T47D (cell line): ENCODE measurements around the gene UQCRC1.

Source experiments
- DNase-seq, 2 experiments: peaks; one replicate each; pipeline versions ENCODE4 v3.0.0 to v3.0.0-alpha.2; 2011 to 2012; ENCODE audit warnings: low read depth in 1 of 2, low spot score in 1 of 2
- JUND ChIP-seq: IDR thresholded peaks from 2 replicates; pipeline ENCODE4 v1.6.1; 2012; ENCODE audit warnings: low read depth
- in situ Hi-C: cut with HindIII; loops from 2 replicates; pipeline ENCODE4 v1.10.0; 2016; ENCODE audit warnings: low sequenced_read_pairs, low pct_unique_long_range_greater_than_20kb

Gene UQCRC1

DNA sequence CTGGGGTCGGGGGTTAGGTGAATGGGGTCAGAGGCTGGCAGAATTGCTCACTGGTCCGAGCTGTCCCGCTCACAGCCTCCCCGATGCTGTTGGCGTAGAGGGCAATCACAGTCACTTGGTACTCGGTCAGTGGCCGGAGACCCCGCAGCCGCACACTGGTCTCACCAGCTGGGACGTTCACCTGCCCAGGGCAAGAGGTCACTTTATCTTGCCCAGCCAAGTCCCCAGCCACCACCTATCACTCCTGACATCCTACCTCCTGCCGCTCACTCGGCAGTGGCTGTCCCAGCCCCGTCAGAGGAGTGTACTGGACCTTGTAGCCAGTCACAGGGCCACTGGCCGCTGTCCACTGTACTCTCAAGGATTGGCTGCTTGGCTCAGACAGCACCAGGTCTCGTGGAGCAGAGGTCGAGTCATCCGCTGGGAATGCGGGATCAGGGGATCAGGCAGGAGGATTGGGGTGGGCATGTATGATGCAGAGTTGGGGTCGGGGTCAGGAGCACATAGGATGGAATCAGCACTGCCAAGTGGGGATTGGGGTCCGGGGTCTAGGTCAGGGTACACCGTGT is 16.8 kb downstream of the UQCRC1 start:
- no peak for DNase-seq
- no peak for TF ChIP-seq JUND

DNA sequence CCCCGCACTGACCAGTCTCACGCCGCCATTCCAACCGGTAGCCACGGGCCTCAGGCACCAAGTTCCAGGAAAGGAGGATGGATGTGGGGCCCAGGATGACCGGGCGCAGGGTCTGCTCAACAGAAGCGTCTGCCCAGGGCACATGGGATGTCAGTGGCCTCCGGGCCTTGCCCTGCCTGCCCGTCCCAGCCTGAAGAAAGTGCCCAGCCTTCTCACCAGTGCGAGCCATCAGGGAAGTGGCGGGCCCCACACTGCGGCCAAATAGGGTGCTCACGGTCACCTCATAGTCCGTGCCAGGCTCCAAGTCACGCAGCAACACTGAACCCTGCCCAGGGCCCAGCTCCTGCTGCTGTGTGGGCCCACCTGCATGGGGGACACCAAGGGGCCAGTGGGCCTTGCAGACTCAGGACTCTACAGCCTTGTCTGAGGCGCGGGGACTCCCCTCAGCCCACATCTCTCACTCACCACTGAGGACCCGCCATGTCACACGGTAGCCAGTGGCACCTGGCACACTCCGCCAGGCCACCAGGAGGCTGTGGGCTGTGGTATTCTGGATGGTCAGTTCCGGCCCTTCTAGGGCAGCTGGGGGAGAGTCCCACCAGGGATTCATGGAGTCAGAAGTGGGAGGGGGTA is 17.4 kb downstream of the UQCRC1 start:
- in situ Hi-C loops = no loop called here
- DNase-seq = no peak
- no peak for TF ChIP-seq JUND

More for the DNA sequence above, 16.8 kb downstream of the UQCRC1 start:
- in situ Hi-C loops = no loop called here

DNA sequence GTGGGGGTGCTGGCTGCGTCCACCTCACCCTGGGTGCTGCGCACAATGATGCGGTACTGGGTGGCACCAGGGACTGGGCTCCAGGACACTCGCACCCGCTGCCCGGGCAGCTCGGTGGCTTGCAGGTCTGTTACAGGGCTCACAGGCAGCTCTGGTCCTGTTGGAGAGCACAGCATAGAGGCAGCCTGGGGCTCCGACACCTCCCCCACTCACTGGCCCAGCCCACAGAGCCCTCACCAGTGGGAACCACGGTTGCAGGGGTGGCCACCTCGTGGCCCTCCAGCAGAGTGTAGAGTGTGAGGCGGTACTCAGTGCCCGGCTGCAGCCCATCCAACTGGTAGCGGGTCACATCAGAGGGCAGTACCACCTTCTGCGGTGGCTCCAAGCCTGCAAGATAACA is 18.0 kb downstream of the UQCRC1 start:
- DNase-seq = no peak
- TF ChIP-seq JUND = no peak

DNA sequence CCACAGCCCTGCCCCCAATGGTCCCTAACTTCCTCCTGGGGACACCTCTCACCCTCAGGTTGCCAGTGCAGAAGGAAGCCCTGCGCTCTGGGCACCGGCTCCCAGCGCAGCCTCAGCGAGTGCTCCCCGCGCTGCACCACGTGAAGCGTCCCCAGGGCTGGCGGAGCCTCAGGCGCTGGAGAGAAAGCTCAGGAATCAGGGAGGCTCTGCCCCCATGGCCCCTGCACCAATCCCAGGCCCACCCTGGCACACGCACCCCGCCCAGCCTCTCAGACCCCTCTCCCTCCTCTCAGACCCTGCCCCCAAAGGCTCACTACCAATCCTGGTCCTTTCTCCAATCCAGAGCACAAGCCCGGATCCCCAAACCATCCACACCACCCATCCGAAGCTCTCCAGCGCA is 21.2 kb downstream of the UQCRC1 start:
- no peak for DNase-seq
- no peak for TF ChIP-seq JUND
- in situ Hi-C loops = no loop called here

More for the DNA sequence above, 18.0 kb downstream of the UQCRC1 start:
- in situ Hi-C loops = no loop called here

DNA sequence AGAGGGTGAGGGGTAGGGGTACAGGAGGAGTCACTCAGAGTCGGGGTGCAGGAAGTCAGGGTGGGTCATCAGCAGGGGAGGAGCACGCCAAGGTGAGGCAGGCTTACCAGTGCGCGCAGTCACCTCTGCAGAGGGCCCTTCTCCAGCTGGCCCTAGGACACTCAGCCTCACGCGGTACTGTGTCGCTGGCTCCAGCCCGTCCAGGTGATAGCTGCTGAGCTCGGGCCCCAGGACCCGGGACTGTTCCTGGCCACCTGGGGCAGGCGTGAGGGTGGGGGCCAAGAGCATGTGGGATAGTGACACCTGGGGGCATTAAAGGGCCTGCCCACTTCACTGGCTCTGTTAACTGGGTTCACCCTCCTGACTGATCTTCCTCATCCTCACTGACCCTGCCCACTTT is 21.8 kb downstream of the UQCRC1 start:
- DNase-seq = no peak
- in situ Hi-C loops = no loop called here
- no peak for TF ChIP-seq JUND

DNA sequence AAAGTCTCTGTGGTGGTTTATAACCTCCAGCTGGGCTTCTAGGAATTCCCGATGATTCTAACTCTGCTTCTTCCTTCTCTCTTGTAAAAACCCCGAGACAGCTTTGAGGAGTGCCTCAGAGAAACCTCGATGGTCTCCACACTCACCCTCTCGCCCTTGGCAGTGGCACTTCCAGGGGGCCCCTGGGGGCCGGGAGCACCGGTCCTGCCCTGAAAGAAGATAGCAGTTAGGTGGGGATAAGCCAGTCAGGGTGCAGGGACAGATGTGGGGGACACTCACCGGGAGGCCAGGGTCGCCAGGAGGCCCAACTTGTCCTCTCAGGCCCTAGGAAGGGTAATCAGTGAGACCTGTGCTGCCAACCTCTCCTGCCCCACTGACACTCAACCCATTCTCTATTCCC is 24.0 kb downstream of the UQCRC1 start:
- TF ChIP-seq JUND = no peak
- no peak for DNase-seq
- in situ Hi-C loops = no loop called here

DNA sequence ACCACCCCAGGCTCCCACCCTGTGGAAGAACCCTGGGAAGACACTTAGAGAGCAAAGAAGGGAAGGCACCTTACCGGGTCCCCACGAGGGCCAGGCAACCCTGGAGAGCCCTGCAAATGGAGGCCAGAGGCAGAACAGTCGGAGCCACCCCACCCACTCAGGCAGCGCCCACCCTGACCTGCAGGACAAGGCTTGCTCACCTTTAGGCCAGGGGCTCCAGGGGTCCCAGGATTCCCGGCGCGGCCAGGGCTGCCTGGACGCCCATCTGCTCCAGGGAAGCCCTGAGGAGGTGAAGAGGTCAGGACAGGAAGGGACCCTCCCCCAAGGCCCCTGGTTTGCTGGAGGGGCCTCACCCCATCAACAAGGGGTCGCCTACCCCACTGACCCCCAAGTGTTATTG is 24.6 kb downstream of the UQCRC1 start:
- no peak for DNase-seq
- in situ Hi-C loops = no loop called here
- TF ChIP-seq JUND = no peak

DNA sequence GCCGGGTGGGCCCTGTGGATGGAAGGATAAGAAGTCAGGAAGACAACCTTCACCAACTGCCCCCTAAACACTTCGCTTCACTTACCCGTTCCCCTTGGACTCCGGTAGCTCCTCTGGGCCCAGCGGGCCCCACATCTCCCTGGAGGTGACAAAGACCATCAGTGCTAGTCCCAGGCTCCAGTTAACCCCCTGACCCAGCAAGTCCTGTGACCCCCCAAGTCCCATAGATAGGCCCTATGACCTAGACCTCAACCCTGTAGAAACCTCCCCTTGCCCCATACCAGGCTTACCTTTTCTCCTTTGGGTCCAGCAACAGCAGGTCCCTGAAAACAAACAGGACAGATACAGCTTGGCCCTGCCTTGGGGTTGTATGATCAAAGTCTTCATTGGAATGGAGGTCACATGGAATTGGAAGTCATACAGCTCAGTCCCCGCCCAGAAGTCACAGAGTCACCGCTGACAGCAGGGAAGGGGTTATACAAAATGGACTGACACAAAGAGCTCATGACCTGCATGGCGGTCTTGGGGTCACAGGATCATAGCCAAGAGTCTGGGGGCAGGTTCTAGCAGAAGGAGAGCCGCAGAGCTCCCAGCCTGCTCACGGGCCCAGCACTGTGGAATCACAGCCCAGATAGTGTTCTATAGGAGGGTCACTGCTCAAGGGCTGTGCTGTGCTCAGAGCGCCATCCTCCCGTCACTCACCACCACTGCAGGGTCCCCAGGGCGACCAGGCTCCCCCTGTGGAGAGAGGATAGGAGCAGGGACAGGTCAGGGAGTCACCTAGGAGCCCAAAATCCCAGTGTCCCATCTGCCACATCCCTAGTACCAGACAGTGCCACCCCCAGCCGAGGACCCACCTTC is 27.6 kb downstream of the UQCRC1 start:
- TF ChIP-seq JUND = no peak
- no peak for DNase-seq
- in situ Hi-C loops = no loop called here

DNA sequence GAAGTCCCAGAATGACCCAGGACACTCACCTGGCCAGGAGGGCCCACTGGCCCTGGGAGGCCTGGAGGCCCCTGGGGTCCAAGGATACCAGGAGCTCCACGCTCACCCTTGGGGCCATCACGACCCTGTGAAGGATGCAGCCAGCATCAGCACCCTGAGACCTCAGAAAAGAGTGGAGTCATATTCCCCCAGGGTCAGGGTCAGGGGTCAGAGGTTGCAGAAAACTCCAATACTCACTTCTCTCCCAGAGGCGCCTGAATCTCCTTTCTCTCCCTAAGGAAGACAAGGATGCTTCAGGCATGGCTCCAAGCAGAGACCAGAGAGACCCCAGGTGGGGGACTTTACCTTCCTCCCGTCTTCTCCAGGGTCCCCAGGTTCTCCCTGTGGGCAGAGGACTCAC is 32.8 kb downstream of the UQCRC1 start:
- no peak for TF ChIP-seq JUND
- in situ Hi-C loops = no loop called here
- DNase-seq = no peak

DNA sequence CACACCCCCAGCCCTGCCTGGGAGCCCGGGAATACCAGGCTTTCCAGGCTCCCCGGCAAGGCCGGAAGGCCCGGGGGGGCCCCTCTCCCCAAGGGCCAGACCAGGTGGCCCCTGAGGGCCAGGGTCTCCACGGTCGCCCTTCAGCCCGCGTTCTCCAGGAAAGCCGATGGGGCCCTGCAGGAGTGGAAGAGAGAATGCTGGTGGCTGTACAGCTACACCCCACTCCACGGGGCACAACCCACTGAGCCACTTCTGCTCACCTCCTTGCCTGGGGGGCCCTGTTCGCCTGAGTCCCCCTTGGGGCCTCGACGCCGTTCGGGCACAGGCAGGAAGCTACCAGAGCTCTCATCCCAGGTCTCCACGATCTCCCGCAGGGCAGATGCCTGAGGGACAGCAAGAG is 34.1 kb downstream of the UQCRC1 start:
- DNase-seq = no peak
- TF ChIP-seq JUND = no peak
- in situ Hi-C loops = no loop called here

DNA sequence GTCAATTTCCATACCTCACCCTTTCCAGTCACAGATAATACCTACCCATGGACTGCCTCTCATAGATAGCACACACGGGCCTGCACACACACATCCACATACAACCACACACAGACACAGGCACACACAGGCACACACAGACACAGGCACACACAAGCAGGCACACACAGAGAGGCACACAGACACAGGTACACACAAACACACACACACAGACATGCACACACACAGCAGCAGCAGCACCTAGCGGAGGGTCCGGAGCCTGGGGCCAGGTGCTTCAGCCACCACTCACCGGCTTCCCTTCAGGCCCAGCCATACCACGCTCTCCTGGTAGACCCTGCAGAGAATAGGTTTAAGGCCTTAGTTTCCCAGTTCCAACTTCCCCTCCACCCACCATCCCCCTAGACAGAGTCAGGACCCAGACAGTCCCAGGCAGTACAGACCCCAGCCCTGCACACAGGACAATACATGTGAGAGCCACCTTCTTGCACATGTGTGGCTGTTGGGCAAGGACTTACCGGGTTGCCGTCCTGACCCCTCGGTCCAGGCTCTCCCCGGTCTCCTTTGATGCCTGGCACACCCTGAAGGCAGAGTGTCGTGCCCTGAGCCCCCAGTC is 35.4 kb downstream of the UQCRC1 start:
- DNase-seq = no peak
- TF ChIP-seq JUND = no peak
- in situ Hi-C loops = no loop called here

DNA sequence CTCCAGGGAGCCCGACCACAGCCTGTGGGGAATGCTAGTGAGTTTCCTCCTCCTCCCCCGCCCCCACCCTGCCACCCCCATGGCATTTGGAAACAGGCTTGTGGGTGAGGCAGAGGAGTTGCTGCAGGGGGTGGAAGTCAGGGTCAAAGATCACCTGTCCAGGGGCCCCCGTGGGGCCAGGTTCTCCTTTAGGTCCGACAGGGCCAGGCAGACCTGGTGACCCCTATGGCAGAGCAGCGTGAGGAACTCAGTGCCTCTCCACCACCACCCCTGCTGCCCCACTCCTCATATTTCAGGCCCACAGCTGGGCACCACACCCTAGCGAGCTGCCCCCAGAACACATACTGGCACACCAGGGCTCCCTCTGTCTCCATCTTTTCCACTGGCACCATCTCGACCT is 36.9 kb downstream of the UQCRC1 start:
- TF ChIP-seq JUND = no peak
- DNase-seq = no peak
- in situ Hi-C loops = no loop called here

DNA sequence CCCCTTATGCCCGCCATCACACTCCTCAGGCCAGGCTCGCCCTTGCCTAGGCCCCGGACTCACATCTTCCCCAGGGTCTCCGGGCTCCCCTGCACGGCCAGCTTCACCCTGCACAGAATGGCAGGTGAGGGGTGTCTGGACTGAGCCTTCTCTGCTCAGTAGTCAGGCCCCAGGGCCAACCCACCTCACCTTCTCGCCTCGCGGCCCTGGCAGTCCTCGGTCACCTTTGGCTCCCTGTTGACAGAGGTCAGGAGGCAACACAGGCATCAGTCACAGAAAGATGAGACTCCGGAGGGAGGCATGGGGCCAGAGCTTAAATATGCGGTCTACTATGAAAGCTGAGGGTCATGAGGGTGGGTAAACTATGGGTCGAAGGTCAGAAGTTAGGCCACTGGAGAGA is 37.5 kb downstream of the UQCRC1 start:
- no peak for TF ChIP-seq JUND
- in situ Hi-C loops = no loop called here
- no peak for DNase-seq
